Right cardiac atrium (tissue), 5 donors: Measurements from ENCODE around the gene KLHL30. TPM values are rescaled to one million over a fixed set of nuclear protein-coding genes. Genes with fewer than 3 reads are reported as not detected.

ENCODE experiments used
- ATAC-seq, 2 donors: fragments of 200-7000 bp; cut with Tn5 transposase; one replicate each; pipeline versions ENCODE4 v1.8.0 to v1.9.1; 2020; ENCODE audit warnings: moderate library complexity in 2 of 2, mild to moderate bottlenecking in 1 of 2
- DNase-seq, 3 donors: peaks; one replicate each; pipeline ENCODE4 v3.0.0-alpha.2; 2020
- H3K27ac ChIP-seq: one replicate; pipeline ENCODE4 v1.5.1; 2013; ENCODE audit warnings: mild to moderate bottlenecking, low read length, control low read depth, moderate library complexity
- H3K27me3 ChIP-seq: one replicate; pipeline ENCODE4 v1.6.1; 2013; ENCODE audit not compliant: control insufficient read depth, insufficient read depth
- H3K4me1 ChIP-seq: one replicate; pipeline ENCODE4 v1.6.1; 2013; ENCODE audit warnings: low read length; ENCODE audit not compliant: control insufficient read depth, insufficient read depth
- H3K4me3 ChIP-seq: one replicate; pipeline ENCODE4 v1.5.1; 2013; ENCODE audit warnings: low read length, control low read depth
- H3K9me3 ChIP-seq: one replicate; pipeline ENCODE4 v1.6.1; 2013; ENCODE audit warnings: low read length; ENCODE audit not compliant: control insufficient read depth
- WGBS: extraction: QIAGEN DNeasy Blood & Tissue Kit; methylation state at CpG from one replicate; pipeline ENCODE4 v1.1.7; 2013; 5-methylcytosine and 5-hydroxymethylcytosine counted together
- intact Hi-C, 4 donors: fragments of 100-400 bp; cut with DNase I; formaldehyde crosslinking; loops; one replicate each; pipeline versions ENCODE4 v1.11.0 to v1.14.0; 2022 to 2023
- polyA plus RNA-seq: library from polyadenylated mRNA; stranded (reverse); fragments of 200-250 nt; gene quantifications from one replicate; pipeline ENCODE4 v1.2.3, GENCODE V29; 2013
- total RNA-seq, 4 donors: library from RNA; stranded (reverse); fragmentation: NEBNext Ultra II Directional; extraction: Animal tissue kit (Norgen Biotek cat#: 25700); gene quantifications; one replicate each; pipeline ENCODE4 v1.2.1, GENCODE V29; 2021
- donor health status: healthy with polysubstance abuse.
- donor health status: DM: no; HTN: yes; CAD: no.
- donor health status: DM: no; HTN: no; CAD: no.
- donor health status: DM: no; HTN: yes; CAD: no; lungs with severe emphysema.
- donor health status: DM: yes; HTN: yes; CAD: no.

The KLHL30 gene
- total and polyA plus RNA-seq, 5 donors, result 15.9 to 34.4 (median 18.7) TPM

- Histone ChIP-seq H3K4me3 (no peak overlapping the region), H3K9me3 (no peaks in the 10 kb centered on the region), H3K27me3 (no peaks in the 10 kb centered on the region), H3K4me1 (no peaks in the 10 kb centered on the region), H3K27ac (no peak overlapping the region)
- ATAC-seq (no peak), DNase-seq (peak in 2 of 3 donors; percentile 31 to 65)
- WGBS, result 83% methylated on average over 14 of the region's 14 CpGs
- intact Hi-C loops, result no loop called here
Measured at GRCh38 chr2:238162251-238162845, 23.9 kb downstream of the KLHL30 start.

GRCh38 chr2:238162846-238163441 lies 24.5 kb downstream of the KLHL30 start:
- no peak overlapping the region for H3K27ac ChIP-seq
- H3K4me3 ChIP-seq, result no peak overlapping the region
- no peaks in the 10 kb centered on the region for H3K4me1 ChIP-seq
- no peak for ATAC-seq
- WGBS, result 77% methylated on average over 15 of the region's 15 CpGs
- no peaks in the 10 kb centered on the region for H3K27me3 ChIP-seq
- no peaks in the 10 kb centered on the region for H3K9me3 ChIP-seq
- intact Hi-C loops, result no loop called here
- DNase-seq, result peak in 1 of 3 donors; percentile 22

DNA sequence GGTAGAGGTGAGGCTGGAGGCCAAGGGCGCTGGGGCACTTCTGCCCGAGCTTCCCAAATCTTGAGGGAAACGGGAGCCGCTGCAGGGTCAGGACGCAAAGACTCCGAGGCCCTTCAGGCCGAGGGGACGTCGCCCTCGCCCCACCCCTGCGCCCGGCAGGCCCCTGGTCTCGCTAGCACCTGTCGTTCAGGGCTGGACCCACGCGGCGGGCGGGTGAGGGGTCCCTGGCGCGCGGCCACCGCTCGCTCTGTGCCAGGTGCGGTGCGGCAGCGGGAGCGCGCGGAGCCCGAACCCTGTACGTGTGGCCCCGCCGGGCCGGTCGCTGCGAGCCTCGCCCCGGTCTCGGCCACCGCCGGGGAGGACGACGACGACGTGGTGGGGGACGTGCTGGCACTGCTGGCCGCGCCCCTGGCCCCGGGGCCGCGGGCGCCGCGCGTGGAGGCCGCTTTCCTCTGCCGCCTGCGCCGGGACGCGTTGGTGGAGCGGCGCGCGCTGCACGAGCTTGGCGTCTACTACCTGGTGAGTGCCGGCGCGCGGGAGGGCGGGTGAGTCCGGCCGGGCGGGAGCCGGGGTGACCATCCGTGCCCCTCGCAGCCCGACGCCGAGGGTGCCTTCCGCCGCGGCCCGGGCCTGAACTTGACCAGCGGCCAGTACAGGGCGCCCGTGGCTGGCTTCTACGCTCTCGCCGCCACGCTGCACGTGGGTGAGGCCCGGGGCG lies 25.2 kb downstream of the KLHL30 start:
- peak in 2 of 3 donors; percentile 43 to 46 for DNase-seq
- no peaks in the 10 kb centered on the region for H3K9me3 ChIP-seq
- intact Hi-C loops, result no loop called here
- H3K27ac ChIP-seq, result no peak overlapping the region
- no peak for ATAC-seq
- H3K4me1 ChIP-seq, result no peaks in the 10 kb centered on the region
- WGBS, result 9% methylated on average over 95 of the region's 95 CpGs
- no peaks in the 10 kb centered on the region for H3K27me3 ChIP-seq
- H3K4me3 ChIP-seq, result no peak overlapping the region

GRCh38 chr2:238164906-238165287 lies 26.4 kb downstream of the KLHL30 start:
- ATAC-seq (no peak), DNase-seq (peak in 1 of 3 donors; percentile 7)
- H3K27ac ChIP-seq, result no peak overlapping the region
- H3K27me3 ChIP-seq, result no peaks in the 10 kb centered on the region
- no peak overlapping the region for H3K4me3 ChIP-seq
- H3K4me1 ChIP-seq, result peaks cover 5% of the 10 kb centered on the region
- H3K9me3 ChIP-seq, result no peaks in the 10 kb centered on the region
- intact Hi-C loops, result no loop called here
- WGBS, result 93% methylated on average over 8 of the region's 8 CpGs

GRCh38 chr2:238165288-238165921 lies 26.9 kb downstream of the KLHL30 start:
- peak in 1 of 3 donors; percentile 35 for DNase-seq
- Histone ChIP-seq H3K27ac (no peak overlapping the region), H3K4me3 (no peak overlapping the region), H3K4me1 (peaks cover 5% of the 10 kb centered on the region), H3K27me3 (no peaks in the 10 kb centered on the region), H3K9me3 (no peaks in the 10 kb centered on the region)
- ATAC-seq, result no peak
- intact Hi-C loops, result no loop called here
- WGBS, result 92% methylated on average over 12 of the region's 12 CpGs

- no peak overlapping the region for H3K27ac ChIP-seq
- ATAC-seq, result no peak
- peaks cover 5% of the 10 kb centered on the region for H3K4me1 ChIP-seq
- no peaks in the 10 kb centered on the region for H3K27me3 ChIP-seq
- 79% methylated on average over 24 of the region's 24 CpGs for WGBS
- intact Hi-C loops, result no loop called here
- peak in 2 of 3 donors; percentile 36 to 52 for DNase-seq
- H3K9me3 ChIP-seq, result no peaks in the 10 kb centered on the region
- H3K4me3 ChIP-seq, result no peak overlapping the region
Measured at GRCh38 chr2:238166391-238167343, 28.2 kb downstream of the KLHL30 start.

GRCh38 chr2:238167344-238167715 lies 28.9 kb downstream of the KLHL30 start:
- intact Hi-C loops, result no loop called here
- H3K27me3 ChIP-seq, result no peaks in the 10 kb centered on the region
- 88% methylated on average over 7 of the region's 7 CpGs for WGBS
- peak in 1 of 3 donors; percentile 32 for DNase-seq
- peaks cover 5% of the 10 kb centered on the region for H3K4me1 ChIP-seq
- ATAC-seq, result no peak
- H3K9me3 ChIP-seq, result no peaks in the 10 kb centered on the region
- no peak overlapping the region for H3K27ac ChIP-seq
- H3K4me3 ChIP-seq, result no peak overlapping the region

- peaks cover 5% of the 10 kb centered on the region for H3K4me1 ChIP-seq
- ATAC-seq, result no peak
- no peaks in the 10 kb centered on the region for H3K27me3 ChIP-seq
- no peaks in the 10 kb centered on the region for H3K9me3 ChIP-seq
- no peak overlapping the region for H3K4me3 ChIP-seq
- DNase-seq, result peak in 1 of 3 donors; percentile 55
- WGBS, result 80% methylated on average over 8 of the region's 8 CpGs
- intact Hi-C loops, result no loop called here
- H3K27ac ChIP-seq, result no peak overlapping the region
Measured at GRCh38 chr2:238167761-238168160, 29.3 kb downstream of the KLHL30 start.

- no peak for DNase-seq
- Histone ChIP-seq H3K27ac (no peak overlapping the region), H3K4me1 (peaks cover 5% of the 10 kb centered on the region), H3K27me3 (no peaks in the 10 kb centered on the region), H3K9me3 (no peaks in the 10 kb centered on the region), H3K4me3 (no peak overlapping the region)
- ATAC-seq, result no peak
- intact Hi-C loops, result no loop called here
- WGBS, result 85% methylated on average over 13 of the region's 13 CpGs
Measured at GRCh38 chr2:238168196-238169047, 30.0 kb downstream of the KLHL30 start.
